Measurements from ENCODE around the gene AMN1.
"Not testable (repeated sequence)": the region's sequence is repeated elsewhere in the genome, so short reads cannot be mapped to it uniquely, and the experiment has no call there.

Gene AMN1

DNA sequence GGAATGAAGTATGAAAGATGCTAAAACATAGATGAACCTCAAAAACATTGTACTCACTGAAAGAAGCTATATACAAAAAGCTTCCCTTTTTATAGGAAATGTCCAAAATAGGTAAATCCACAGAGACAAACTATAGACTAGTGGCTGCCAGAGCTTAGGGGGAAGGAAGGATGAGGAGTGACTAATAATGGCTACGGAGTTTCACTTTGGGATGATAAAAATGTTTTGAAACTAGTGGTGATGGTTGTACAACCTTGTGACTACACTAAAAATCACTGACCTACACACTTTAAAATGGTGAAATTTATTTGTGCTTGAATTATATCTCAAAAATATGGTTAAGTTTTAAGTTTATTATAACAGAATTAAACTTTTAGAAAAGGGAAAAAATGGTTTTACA, 37.1 kb upstream of the AMN1 start:
- TF ChIP-seq, protein P1, sequence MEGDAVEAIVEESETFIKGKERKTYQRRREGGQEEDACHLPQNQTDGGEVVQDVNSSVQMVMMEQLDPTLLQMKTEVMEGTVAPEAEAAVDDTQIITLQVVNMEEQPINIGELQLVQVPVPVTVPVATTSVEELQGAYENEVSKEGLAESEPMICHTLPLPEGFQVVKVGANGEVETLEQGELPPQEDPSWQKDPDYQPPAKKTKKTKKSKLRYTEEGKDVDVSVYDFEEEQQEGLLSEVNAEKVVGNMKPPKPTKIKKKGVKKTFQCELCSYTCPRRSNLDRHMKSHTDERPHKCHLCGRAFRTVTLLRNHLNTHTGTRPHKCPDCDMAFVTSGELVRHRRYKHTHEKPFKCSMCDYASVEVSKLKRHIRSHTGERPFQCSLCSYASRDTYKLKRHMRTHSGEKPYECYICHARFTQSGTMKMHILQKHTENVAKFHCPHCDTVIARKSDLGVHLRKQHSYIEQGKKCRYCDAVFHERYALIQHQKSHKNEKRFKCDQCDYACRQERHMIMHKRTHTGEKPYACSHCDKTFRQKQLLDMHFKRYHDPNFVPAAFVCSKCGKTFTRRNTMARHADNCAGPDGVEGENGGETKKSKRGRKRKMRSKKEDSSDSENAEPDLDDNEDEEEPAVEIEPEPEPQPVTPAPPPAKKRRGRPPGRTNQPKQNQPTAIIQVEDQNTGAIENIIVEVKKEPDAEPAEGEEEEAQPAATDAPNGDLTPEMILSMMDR (IDR thresholded peaks at IDR 0.05; ENCODE audit: low read depth, low read length, missing control alignments), result no peak
- no peak for DNase-seq (ENCODE audit: extremely low read depth, low read depth)
- no peak overlapping the region for H3K4me3 ChIP-seq (replicated peaks; ENCODE audit: low read depth, low read length)

DNA sequence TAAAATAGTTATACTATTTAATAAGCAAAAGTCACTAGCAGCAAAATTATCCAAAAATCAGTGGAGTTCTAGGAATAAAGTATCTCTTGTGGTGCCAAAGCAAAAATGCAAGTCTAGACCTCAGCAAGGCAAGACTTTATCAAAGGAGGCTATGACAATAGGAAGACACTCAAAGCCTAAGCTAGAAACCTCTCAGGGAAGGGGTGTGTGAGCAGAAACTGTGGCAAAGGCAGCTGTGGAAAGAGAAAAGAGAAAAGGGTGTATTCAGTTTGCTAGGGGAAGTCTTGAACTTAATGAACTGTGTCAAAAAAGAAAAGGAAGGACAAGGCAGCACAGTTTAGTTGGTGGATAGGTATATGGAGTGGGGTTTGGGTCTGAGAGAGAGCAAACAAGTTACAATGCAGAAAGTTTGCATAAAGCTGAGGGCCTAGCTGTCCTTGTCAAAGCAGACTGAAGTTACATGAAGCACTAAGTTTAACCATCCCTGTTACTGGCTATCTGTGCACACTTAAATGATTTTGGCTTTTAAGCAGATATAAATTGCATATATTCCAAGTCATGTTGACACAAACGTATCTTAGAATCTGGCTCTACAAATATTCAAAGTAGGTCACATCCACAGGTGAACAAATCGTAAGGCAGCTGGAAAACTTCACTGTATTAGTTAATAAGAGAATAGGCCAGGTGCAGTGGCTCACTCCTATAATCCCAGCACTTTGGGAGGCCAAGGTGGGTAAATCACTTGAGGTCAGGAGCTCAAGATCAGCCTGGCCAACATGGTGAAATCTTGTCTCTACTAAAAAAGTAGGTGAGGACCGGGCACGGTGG, 31.0 kb upstream of the AMN1 start:
- H3K4me3 ChIP-seq (replicated peaks; ENCODE audit: low read depth, low read length), result no peak overlapping the region
- TF ChIP-seq, protein P1 (IDR thresholded peaks at IDR 0.05; ENCODE audit: low read depth, low read length, missing control alignments), result no peak

DNA sequence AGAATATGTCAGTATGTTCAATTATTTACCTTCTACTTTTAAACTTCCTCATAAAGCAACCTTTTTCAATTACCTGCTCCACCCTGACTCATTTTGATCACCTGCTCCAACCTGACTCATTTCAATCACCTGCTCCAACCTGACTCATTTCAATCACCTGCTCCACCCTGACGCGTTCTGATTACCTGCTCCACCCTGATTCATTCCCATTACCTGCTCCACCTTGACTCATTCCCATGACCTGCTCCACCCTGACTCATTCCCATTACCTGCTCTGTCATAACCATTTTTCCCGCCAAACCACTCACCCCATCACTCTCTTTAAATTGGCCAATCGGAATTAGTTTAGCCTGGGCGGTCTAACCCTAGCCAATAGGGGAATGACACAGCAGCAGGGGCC, 29.5 kb upstream of the AMN1 start:
- DNase-seq (ENCODE audit: extremely low read depth, low read depth); H3K4me3 ChIP-seq (replicated peaks; ENCODE audit: low read depth, low read length): not testable (repeated sequence)

More for the DNA sequence above, 31.0 kb upstream of the AMN1 start:
- DNase-seq (ENCODE audit: extremely low read depth, low read depth), result no peak

DNA sequence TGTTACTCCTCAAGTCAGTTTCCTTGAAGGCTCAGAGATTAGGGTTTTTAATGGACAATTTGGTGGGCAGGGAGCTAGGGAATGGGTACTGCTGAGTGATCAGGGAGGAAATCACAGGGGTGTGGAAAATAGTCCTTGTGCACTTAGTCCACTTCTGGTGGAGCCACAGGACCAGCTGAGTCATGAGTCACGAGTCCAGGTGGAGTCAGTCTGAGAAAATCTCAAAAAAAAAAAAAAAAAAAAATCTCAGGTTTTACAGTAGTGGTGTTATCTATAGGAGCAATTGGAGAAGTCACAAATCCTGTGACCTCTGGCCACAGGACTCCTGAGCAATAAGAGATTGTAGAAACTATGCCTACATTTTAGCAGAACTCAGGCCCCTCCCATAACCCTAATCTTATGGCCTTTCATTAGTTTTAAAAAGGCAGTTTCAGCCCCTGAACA, 28.2 kb upstream of the AMN1 start:
- H3K4me3 ChIP-seq (replicated peaks; ENCODE audit: low read depth, low read length), result no peak overlapping the region
- DNase-seq (ENCODE audit: extremely low read depth, low read depth), result no peak
- TF ChIP-seq, protein P1 (IDR thresholded peaks at IDR 0.05; ENCODE audit: low read depth, low read length, missing control alignments), result no peak

DNA sequence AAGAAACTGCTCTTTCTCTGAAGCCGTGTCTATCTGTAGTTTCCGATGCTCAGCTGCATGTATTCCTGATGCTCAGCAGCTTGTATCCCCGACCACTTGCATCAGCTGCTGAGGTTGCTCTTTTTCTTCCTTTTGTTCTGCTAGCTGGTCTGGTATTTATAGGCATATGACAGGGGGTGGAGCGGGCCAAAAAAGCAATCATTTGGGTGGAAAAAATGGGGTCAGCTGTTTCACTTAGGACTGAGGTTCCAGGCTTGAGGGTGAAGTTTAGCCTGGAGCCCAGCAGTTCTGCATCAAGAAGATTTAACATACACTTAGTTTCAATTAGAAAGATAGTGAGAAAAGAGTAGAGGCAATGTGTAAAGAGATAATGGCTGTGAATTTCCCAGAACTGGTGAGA, 23.6 kb upstream of the AMN1 start:
- TF ChIP-seq, protein P1 (IDR thresholded peaks at IDR 0.05; ENCODE audit: low read depth, low read length, missing control alignments), result no peak
- no peak overlapping the region for H3K4me3 ChIP-seq (replicated peaks; ENCODE audit: low read depth, low read length)
- DNase-seq (ENCODE audit: extremely low read depth, low read depth), result no peak

DNA sequence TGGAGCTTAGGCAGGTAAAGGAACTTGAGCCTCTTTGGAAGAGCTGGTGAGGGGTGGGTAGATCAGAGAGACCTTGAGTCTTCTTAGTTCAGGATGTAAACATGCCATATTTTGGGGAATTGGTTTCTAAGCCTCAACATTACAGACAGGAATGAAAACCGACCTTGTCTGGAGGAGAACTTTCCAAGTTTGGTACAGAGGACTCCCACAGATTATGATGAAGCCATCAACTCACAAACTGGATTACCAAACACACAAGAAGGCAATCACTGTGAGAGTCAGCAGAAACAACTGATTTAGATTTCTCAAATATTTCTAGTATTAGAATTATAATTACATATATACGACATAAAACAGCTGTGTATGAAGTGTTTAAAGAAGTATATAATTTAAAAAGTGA, 22.3 kb upstream of the AMN1 start:
- TF ChIP-seq, protein P1 (IDR thresholded peaks at IDR 0.05; ENCODE audit: low read depth, low read length, missing control alignments), result no peak
- no peak for DNase-seq (ENCODE audit: extremely low read depth, low read depth)

DNA sequence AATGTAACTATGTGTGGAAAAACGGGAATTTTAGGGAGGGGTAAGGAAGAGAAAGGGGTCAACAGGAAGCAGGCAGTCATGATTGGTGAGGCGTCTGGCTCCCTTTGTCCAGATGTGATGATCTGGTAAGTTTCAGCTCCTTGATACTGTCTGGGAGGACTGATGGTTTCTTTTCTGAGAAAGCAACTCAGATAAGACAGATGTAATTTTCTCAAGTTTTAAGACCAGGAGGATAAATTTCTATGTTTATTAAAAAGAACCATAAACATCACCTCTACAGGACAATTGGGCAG, 21.9 kb upstream of the AMN1 start:
- no peak for DNase-seq (ENCODE audit: extremely low read depth, low read depth)
- TF ChIP-seq, protein P1 (IDR thresholded peaks at IDR 0.05; ENCODE audit: low read depth, low read length, missing control alignments), result no peak
- no peak overlapping the region for H3K4me3 ChIP-seq (replicated peaks; ENCODE audit: low read depth, low read length)

More for the DNA sequence above, 22.3 kb upstream of the AMN1 start:
- H3K4me3 ChIP-seq (replicated peaks; ENCODE audit: low read depth, low read length), result no peak overlapping the region
